ENCODE results near the gene MT1M. TPM values are rescaled to one million over a fixed set of nuclear protein-coding genes. Genes with fewer than 3 reads are reported as not detected.

Gene MT1M
- total and polyA plus RNA-seq, 2 donors from 2014 or later = 15.3 to 27.9 TPM

DNA sequence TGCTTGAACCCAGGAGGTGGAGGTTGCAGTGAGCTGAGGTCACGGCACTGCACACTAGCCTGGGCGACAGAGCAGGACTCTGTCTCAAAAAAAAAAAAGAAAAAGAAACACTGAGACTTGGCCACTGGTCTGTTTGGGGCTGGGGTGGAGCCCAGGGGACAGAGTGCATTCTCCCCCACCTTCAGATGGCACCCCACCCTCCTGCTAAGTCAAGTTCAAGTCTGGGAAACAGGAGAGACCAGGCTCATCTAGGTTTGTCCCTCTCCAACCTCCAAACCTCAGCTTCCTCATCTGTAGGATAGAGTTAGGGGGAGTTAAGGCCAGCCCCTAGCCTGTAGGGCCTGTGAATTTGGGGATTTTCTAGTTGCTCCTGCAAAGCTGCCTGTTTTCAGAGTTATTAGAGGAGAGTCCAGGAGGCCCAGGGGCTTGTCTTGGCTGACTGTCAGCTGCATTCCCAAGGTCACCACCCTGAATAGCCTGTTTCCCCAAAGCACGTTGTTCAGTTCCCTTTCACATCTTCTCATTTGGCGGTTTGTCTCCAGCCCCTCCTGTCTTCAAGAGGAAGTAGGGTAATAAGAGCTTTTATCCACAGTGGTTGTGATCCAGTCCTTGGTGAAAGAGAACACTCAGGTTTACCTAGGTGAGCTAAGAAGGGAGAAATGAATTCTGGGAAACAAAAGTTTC, 40.9 kb upstream of the MT1M start:
- H3K27me3 ChIP-seq (ENCODE audit: control insufficient read depth, insufficient read depth, low read length) = peaks cover 7% of the 10 kb centered on the region
- intact Hi-C loops (cut with DNase I) = no loop called here
- FAIRE-seq = no peak
- DNase-seq = peak in 1 of 5 donors; percentile 22
- no peaks in the 10 kb centered on the region for H3K36me3 ChIP-seq (ENCODE audit: control insufficient read depth in 2 of 3, insufficient read depth in 3 of 3, low read length in 3 of 3)
- no peak overlapping the region for H3K4me3 ChIP-seq (ENCODE audit: low read length in 3 of 3)
- H3K9me3 ChIP-seq (ENCODE audit: control insufficient read depth in 2 of 3, insufficient read depth in 1 of 3, low read length in 3 of 3) = no peaks in the 10 kb centered on the region
- H3K4me1 ChIP-seq (ENCODE audit: control insufficient read depth in 2 of 3, insufficient read depth in 2 of 3, low read depth in 1 of 3, low read length in 3 of 3) = peaks cover 0 to 6% (median 0%) of the 10 kb centered on the region in 3 donors
- H3K27ac ChIP-seq (ENCODE audit: low read depth in 2 of 2, low read length in 2 of 2) = no peak overlapping the region
- TF ChIP-seq, protein P1, sequence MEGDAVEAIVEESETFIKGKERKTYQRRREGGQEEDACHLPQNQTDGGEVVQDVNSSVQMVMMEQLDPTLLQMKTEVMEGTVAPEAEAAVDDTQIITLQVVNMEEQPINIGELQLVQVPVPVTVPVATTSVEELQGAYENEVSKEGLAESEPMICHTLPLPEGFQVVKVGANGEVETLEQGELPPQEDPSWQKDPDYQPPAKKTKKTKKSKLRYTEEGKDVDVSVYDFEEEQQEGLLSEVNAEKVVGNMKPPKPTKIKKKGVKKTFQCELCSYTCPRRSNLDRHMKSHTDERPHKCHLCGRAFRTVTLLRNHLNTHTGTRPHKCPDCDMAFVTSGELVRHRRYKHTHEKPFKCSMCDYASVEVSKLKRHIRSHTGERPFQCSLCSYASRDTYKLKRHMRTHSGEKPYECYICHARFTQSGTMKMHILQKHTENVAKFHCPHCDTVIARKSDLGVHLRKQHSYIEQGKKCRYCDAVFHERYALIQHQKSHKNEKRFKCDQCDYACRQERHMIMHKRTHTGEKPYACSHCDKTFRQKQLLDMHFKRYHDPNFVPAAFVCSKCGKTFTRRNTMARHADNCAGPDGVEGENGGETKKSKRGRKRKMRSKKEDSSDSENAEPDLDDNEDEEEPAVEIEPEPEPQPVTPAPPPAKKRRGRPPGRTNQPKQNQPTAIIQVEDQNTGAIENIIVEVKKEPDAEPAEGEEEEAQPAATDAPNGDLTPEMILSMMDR (IDR thresholded peaks at IDR 0.05; ENCODE audit: borderline replicate concordance, extremely low read depth, insufficient read depth) = no peak
- no peak overlapping the region for H3K9ac ChIP-seq (ENCODE audit: low read length in 3 of 3)

DNA sequence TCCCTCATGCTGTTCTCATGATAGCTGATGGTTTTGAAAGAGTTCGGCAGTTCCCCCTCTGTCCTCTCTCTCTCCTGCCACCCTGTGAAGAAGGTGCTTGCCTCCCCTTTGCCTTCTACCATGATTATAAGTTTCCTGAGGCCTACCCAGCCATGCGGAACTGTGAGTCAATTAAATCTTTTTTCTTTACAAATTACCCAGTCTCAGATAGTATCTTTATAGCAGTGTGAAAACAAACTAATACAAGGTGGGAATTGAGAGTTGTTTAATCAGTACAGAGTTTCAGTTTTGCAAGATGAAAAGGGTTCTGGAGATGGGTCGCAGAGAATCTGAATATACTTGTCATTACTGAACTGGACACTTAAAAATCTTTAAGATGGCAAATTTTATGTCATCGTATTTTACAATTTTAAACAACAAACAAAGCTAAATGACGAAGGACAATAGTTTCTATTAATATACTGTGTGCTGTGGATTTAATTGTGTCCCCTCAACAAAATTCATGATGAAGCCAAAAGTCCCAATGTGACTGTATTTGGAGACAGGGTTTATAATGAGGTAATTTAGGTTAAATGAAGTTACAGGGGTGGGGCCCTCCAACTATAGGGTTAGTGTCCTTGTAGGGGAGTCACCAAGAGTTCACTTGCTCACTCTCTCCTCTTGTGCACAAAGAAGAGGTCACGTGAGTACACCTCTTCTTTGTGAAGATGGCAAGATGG, 38.7 kb upstream of the MT1M start:
- no peak for FAIRE-seq
- Histone ChIP-seq H3K27ac (ENCODE audit: low read depth in 2 of 2, low read length in 2 of 2) (no peak overlapping the region), H3K9me3 (ENCODE audit: control insufficient read depth in 2 of 3, insufficient read depth in 1 of 3, low read length in 3 of 3) (no peaks in the 10 kb centered on the region), H3K9ac (ENCODE audit: low read length in 3 of 3) (no peak overlapping the region), H3K4me1 (ENCODE audit: control insufficient read depth in 2 of 3, insufficient read depth in 2 of 3, low read depth in 1 of 3, low read length in 3 of 3) (peaks cover 0 to 6% (median 0%) of the 10 kb centered on the region in 3 donors), H3K4me3 (ENCODE audit: low read length in 3 of 3) (no peak overlapping the region), H3K27me3 (ENCODE audit: control insufficient read depth, insufficient read depth, low read length) (peaks cover 6% of the 10 kb centered on the region), H3K36me3 (ENCODE audit: control insufficient read depth in 2 of 3, insufficient read depth in 3 of 3, low read length in 3 of 3) (no peaks in the 10 kb centered on the region)
- DNase-seq = no peak
- TF ChIP-seq, protein P1 (IDR thresholded peaks at IDR 0.05; ENCODE audit: borderline replicate concordance, extremely low read depth, insufficient read depth) = no peak
- intact Hi-C loops (cut with DNase I) = no loop called here

DNA sequence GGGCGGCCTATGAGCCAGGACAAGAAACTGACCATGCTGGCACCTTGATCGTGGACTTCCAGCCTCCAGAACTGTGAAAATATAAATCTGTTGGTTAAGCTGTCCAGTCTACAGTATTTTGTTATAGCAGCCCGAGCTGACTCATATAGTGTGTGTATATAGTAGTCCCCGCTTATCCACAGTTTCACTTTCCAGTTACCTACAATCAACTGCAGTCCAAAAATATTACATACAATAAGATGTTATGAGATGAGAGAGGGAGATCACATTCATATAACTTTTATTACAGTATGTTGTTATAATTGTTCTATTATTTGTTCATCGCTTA, 38.2 kb upstream of the MT1M start:
- TF ChIP-seq, protein P1 (IDR thresholded peaks at IDR 0.05; ENCODE audit: borderline replicate concordance, extremely low read depth, insufficient read depth) = no peak
- no peaks in the 10 kb centered on the region for H3K36me3 ChIP-seq (ENCODE audit: control insufficient read depth in 2 of 3, insufficient read depth in 3 of 3, low read length in 3 of 3)
- FAIRE-seq (no peak), DNase-seq (no peak)
- H3K27me3 ChIP-seq (ENCODE audit: control insufficient read depth, insufficient read depth, low read length) = peaks cover 5% of the 10 kb centered on the region
- no peak overlapping the region for H3K9ac ChIP-seq (ENCODE audit: low read length in 3 of 3)
- peaks cover 0 to 4% (median 0%) of the 10 kb centered on the region in 3 donors for H3K4me1 ChIP-seq (ENCODE audit: control insufficient read depth in 2 of 3, insufficient read depth in 2 of 3, low read depth in 1 of 3, low read length in 3 of 3)
- H3K27ac ChIP-seq (ENCODE audit: low read depth in 2 of 2, low read length in 2 of 2) = no peak overlapping the region
- no peaks in the 10 kb centered on the region for H3K9me3 ChIP-seq (ENCODE audit: control insufficient read depth in 2 of 3, insufficient read depth in 1 of 3, low read length in 3 of 3)
- intact Hi-C loops (cut with DNase I) = no loop called here
- H3K4me3 ChIP-seq (ENCODE audit: low read length in 3 of 3) = no peak overlapping the region

All from kidney (tissue), 14 donors.